GM12878 (cell line): ENCODE measurements around the gene HEPACAM. TPM values are rescaled to one million over a fixed set of nuclear protein-coding genes. Genes with fewer than 3 reads are reported as not detected.

Experiments used
- DPF2 ChIP-seq: fragments of 450-650 bp; IDR thresholded peaks from 2 replicates; pipeline ENCODE4 v1.6.1; 2017; ENCODE audit warnings: mild to moderate bottlenecking
- polyA plus RNA-seq, 11 experiments: library from polyadenylated mRNA; depleted of rRNA in 4 of 11; unstranded in 6 of 11; stranded (reverse) in 5 of 11; fragments of >200 nt; fragmentation: Nextera tagmentation in 4 of 11; fragmentation: Illumina TruSeq in 1 of 11; extraction: Ambion mirVana in 4 of 11; extraction: Trizol in 1 of 11; gene quantifications; 1 replicate in 1 of 11; 2 replicates in 10 of 11; pipeline versions ENCODE4 v1.2.1 to v1.2.3, GENCODE V29; 2011 to 2016; ENCODE audit warnings: inconsistent platforms in 2 of 11, missing spikeins in 2 of 11, low read depth in 1 of 11
- total RNA-seq, 4 experiments: library from RNA; depleted of rRNA in 3 of 4; stranded (reverse); fragments of >200 nt in 3 of 4; fragmentation: Illumina TruSeq in 1 of 4; extraction: Trizol in 1 of 4; gene quantifications; 2 replicates each; pipeline versions ENCODE4 v1.2.1 to v1.2.3, GENCODE V29; 2013 to 2021
- TF ChIP-seq, protein P1 (sequence below): fragments of 450-650 bp; IDR thresholded peaks from 2 replicates; pipeline ENCODE4 v1.6.1; 2017; ENCODE audit warnings: mild to moderate bottlenecking, moderate library complexity
- TF ChIP-seq, protein P2 (sequence below): fragments of 150-350 bp; IDR thresholded peaks from 2 replicates; pipeline ENCODE4 v1.6.1; 2016; ENCODE audit warnings: low read depth, low read length

HEPACAM gene
- total and polyA plus RNA-seq, 10 of the 15 experiments (the other 5 are each of a cell fraction or from before 2014, with no cell fraction given): 0.03 TPM; not detected in 9

- TF ChIP-seq, protein P1, sequence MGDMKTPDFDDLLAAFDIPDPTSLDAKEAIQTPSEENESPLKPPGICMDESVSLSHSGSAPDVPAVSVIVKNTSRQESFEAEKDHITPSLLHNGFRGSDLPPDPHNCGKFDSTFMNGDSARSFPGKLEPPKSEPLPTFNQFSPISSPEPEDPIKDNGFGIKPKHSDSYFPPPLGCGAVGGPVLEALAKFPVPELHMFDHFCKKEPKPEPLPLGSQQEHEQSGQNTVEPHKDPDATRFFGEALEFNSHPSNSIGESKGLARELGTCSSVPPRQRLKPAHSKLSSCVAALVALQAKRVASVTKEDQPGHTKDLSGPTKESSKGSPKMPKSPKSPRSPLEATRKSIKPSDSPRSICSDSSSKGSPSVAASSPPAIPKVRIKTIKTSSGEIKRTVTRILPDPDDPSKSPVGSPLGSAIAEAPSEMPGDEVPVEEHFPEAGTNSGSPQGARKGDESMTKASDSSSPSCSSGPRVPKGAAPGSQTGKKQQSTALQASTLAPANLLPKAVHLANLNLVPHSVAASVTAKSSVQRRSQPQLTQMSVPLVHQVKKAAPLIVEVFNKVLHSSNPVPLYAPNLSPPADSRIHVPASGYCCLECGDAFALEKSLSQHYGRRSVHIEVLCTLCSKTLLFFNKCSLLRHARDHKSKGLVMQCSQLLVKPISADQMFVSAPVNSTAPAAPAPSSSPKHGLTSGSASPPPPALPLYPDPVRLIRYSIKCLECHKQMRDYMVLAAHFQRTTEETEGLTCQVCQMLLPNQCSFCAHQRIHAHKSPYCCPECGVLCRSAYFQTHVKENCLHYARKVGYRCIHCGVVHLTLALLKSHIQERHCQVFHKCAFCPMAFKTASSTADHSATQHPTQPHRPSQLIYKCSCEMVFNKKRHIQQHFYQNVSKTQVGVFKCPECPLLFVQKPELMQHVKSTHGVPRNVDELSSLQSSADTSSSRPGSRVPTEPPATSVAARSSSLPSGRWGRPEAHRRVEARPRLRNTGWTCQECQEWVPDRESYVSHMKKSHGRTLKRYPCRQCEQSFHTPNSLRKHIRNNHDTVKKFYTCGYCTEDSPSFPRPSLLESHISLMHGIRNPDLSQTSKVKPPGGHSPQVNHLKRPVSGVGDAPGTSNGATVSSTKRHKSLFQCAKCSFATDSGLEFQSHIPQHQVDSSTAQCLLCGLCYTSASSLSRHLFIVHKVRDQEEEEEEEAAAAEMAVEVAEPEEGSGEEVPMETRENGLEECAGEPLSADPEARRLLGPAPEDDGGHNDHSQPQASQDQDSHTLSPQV: no peak
- TF ChIP-seq DPF2: no peak
- TF ChIP-seq, protein P2, sequence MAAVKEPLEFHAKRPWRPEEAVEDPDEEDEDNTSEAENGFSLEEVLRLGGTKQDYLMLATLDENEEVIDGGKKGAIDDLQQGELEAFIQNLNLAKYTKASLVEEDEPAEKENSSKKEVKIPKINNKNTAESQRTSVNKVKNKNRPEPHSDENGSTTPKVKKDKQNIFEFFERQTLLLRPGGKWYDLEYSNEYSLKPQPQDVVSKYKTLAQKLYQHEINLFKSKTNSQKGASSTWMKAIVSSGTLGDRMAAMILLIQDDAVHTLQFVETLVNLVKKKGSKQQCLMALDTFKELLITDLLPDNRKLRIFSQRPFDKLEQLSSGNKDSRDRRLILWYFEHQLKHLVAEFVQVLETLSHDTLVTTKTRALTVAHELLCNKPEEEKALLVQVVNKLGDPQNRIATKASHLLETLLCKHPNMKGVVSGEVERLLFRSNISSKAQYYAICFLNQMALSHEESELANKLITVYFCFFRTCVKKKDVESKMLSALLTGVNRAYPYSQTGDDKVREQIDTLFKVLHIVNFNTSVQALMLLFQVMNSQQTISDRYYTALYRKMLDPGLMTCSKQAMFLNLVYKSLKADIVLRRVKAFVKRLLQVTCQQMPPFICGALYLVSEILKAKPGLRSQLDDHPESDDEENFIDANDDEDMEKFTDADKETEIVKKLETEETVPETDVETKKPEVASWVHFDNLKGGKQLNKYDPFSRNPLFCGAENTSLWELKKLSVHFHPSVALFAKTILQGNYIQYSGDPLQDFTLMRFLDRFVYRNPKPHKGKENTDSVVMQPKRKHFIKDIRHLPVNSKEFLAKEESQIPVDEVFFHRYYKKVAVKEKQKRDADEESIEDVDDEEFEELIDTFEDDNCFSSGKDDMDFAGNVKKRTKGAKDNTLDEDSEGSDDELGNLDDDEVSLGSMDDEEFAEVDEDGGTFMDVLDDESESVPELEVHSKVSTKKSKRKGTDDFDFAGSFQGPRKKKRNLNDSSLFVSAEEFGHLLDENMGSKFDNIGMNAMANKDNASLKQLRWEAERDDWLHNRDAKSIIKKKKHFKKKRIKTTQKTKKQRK: no peak
- TF ChIP-seq, all 136 proteins: peak for 0
Measured at GRCh38 chr11:124892750-124893454, 42.9 kb downstream of the HEPACAM start (continued).
